ENCODE results near the gene MRPL4.

MRPL4 gene

DNA sequence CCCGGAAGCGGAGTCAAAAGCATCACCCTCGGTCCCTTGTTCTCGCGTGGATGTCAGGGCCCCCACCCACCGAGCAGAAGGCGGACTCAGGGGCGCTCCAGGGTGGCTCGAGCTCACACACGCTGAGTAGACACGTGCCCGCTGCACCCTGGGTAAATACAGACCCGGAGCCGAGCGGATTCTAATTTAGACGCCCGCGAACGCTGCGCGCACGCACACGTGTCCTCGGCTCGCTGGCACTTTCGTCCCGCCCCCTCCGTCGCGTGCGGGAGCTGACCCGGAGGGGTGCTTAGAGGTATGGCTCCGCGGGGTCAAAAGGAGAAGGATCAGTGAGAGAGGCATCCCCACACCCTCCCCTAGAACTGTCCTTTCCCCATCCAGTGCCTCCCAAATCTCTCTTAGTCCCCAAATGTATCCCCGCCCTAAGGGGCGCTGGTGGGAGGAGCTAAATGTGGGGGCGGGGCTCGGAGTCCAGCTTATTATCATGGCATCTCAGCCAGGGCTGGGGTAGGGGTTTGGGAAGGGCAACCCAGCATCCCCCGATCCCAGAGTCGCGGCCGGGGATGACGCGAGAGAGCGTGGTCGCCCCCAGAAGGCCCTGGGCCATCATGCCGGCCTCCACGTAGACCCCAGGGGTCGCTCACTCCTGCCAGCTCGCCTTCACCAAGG is 37.3 kb downstream of the MRPL4 start:
- DNase-seq (ENCODE audit: low read depth), result peak; percentile 46

DNA sequence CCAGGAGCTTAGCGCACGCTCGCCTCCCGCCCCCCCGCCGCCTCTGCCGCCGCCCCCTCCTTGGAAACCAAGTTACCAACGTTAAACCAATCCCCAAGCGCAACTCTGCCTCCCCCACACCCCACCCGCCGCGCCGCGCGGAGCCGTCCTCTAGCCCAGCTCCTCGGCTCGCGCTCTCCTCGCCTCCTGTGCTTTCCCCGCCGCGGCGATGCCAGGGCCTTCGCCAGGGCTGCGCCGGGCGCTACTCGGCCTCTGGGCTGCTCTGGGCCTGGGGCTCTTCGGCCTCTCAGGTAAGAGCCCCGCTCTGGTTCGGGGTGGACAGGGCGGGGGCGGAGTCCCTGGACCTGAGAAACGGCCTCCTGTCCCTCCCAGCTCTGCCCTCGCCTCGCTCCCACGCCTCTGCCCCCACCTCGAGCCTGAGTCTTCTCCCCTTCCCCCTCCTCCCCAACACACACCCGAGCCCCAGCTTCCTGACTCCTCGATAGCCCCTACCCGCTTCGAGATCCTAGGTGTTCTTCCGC is 37.9 kb downstream of the MRPL4 start, which contains the start of gene ICAM5:
ICAM5 (plus strand) TSS at position 117 of the 521 bp plus-strand sequence; CDS start at position 209, 92 bp downstream.
- no peak for DNase-seq (ENCODE audit: low read depth)

DNA sequence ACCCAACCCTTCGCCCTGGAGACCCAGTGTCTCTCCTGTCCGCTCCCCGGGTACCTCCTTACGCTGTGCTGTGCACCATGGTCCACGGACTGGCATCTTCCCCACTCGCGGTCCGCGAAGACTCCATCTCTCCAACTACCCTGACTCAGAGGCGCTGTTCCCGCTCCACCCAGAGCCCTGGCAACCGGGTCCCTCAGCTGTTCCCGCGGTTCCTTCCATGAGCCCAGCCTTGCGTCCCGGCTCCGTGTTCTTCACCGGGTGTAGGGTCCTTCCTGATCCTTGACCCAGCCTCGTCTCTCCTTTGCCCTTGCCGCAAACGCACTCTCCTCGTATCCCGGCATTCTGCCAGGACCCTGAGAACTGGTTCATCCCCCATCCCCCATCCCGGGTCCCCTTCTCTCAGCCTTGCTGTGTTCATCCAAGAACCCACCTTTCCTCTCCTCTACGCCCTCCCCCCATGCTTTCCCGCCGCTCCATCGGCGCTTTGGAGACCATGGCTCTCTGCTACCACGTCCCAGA is 38.4 kb downstream of the MRPL4 start:
- DNase-seq (ENCODE audit: low read depth), result no peak

DNA sequence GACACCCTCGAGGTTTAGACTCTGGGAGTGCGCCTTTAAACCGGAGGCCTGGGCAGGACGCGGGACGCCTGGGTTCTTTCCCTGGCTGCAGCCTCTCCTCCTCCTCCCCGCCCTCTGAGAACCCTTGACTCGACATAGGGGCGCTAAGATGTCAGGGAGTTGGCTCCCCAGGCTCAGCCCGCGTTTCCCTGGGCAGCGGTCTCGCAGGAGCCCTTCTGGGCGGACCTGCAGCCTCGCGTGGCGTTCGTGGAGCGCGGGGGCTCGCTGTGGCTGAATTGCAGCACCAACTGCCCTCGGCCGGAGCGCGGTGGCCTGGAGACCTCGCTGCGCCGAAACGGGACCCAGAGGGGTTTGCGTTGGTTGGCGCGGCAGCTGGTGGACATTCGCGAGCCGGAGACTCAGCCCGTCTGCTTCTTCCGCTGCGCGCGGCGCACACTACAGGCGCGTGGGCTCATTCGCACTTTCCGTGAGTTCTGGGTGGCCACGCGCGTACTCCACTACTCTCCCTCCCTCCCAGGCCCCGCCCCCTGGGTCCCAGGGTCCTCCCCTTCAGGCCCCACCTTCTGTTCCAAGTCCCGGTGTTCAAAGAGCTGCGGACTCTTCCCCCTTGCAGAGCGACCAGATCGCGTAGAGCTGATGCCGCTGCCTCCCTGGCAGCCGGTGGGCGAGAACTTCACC is 39.0 kb downstream of the MRPL4 start:
- no peak for DNase-seq (ENCODE audit: low read depth)

DNA sequence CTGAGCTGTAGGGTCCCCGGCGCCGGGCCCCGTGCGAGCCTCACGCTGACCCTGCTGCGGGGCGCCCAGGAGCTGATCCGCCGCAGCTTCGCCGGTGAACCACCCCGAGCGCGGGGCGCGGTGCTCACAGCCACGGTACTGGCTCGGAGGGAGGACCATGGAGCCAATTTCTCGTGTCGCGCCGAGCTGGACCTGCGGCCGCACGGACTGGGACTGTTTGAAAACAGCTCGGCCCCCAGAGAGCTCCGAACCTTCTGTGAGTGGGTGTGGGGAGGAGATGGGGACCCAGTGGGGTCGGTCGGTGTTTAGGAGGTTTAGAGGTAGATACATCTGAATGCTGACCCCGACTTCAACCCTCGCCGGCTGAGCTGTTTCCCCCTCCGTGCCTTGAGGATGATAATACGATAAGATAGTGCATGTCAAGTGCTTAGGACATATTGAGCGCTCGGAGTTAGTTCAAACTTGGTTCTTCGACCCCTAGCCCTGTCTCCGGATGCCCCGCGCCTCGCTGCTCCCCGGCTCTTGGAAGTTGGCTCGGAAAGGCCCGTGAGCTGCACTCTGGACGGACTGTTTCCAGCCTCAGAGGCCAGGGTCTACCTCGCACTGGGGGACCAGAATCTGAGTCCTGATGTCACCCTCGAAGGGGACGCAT is 39.7 kb downstream of the MRPL4 start:
- no peak for DNase-seq (ENCODE audit: low read depth)

DNA sequence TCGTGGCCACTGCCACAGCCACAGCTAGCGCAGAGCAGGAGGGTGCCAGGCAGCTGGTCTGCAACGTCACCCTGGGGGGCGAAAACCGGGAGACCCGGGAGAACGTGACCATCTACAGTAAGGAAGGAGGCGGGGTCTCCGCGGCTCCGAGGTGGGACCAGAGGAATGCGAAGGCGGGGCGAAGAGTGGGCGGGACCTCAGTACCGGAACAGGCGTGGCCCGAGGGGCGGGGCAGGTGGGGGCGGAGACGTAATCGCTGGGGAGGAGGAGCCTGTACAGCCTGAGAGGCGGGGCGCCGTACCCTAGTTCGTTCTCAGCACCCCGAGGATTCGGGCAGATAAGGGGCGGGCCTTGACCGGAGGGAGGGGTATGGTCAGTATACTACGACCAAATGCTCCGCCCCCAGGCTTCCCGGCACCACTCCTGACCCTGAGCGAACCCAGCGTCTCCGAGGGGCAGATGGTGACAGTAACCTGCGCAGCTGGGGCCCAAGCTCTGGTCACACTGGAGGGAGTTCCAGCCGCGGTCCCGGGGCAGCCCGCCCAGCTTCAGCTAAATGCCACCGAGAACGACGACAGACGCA is 40.3 kb downstream of the MRPL4 start:
- peak; percentile 49 for DNase-seq (ENCODE audit: low read depth)

DNA sequence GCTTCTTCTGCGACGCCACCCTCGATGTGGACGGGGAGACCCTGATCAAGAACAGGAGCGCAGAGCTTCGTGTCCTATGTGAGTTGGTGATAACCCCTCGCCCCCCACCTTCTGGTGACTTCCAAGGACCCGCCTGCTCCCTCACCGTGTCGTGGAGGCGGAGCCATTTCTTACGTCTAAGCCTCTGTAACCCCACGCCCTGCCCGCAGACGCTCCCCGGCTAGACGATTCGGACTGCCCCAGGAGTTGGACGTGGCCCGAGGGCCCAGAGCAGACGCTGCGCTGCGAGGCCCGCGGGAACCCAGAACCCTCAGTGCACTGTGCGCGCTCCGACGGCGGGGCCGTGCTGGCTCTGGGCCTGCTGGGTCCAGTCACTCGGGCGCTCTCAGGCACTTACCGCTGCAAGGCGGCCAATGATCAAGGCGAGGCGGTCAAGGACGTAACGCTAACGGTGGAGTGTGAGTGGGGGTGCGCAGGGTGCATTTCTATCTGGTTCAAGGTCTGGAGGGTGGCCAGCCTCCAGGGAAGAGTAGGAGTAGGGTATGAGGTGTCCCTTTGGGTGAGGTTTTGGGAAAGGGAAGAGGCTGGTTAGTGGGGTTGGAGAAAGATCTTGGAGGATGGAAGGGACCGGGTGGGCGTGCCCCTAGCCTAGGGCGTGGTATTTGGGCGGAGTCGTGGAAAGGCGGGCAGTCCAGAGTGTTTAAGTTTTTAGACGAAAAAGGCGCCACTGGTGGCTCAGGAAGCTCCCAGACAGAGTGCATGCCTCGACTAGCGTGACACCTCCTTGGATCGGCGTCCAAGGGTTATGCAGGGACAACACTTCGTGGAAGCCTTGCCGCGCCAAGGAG is 41.0 kb downstream of the MRPL4 start:
- no peak for DNase-seq (ENCODE audit: low read depth)

DNA sequence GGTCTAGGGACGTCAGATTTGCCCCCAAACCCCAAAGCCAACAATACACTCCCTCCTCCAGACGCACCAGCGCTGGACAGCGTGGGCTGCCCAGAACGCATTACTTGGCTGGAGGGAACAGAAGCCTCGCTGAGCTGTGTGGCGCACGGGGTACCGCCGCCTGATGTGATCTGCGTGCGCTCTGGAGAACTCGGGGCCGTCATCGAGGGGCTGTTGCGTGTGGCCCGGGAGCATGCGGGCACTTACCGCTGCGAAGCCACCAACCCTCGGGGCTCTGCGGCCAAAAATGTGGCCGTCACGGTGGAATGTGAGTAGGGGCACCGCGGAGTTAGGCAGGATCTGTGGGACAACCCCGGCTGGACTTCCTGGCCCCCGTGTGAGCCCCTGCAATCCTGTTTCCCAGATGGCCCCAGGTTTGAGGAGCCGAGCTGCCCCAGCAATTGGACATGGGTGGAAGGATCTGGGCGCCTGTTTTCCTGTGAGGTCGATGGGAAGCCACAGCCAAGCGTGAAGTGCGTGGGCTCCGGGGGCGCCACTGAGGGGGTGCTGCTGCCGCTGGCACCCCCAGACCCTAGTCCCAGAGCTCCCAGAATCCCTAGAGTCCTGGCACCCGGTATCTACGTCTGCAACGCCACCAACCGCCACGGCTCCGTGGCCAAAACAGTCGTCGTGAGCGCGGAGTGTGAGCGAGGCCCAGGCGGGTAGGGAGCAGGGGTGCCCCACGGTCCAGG is 41.8 kb downstream of the MRPL4 start:
- DNase-seq (ENCODE audit: low read depth), result no peak

DNA sequence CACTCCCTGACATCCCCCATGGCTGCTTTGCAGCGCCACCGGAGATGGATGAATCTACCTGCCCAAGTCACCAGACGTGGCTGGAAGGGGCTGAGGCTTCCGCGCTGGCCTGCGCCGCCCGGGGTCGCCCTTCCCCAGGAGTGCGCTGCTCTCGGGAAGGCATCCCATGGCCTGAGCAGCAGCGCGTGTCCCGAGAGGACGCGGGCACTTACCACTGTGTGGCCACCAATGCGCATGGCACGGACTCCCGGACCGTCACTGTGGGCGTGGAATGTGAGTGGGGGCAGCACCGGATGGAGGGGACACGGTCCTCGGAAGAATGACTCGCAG is 42.3 kb downstream of the MRPL4 start:
- no peak for DNase-seq (ENCODE audit: low read depth)

DNA sequence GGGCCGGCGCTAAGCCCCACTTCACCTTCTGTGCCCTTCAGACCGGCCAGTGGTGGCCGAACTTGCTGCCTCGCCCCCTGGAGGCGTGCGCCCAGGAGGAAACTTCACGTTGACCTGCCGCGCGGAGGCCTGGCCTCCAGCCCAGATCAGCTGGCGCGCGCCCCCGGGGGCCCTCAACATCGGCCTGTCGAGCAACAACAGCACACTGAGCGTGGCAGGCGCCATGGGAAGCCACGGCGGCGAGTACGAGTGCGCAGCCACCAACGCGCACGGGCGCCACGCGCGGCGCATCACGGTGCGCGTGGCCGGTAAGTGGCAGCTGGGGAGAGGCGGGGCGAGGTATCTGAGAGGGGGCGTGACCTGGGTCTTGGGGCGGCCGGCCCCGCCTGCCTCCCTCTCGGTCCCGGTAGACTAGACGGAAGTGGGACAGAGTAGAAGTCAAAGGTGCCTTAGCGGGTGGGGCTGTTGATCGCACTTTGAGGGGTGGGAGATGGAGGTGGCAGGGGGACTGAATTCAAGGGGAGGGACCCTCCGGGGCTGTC is 43.4 kb downstream of the MRPL4 start:
- DNase-seq (ENCODE audit: low read depth), result peak; percentile 55

DNA sequence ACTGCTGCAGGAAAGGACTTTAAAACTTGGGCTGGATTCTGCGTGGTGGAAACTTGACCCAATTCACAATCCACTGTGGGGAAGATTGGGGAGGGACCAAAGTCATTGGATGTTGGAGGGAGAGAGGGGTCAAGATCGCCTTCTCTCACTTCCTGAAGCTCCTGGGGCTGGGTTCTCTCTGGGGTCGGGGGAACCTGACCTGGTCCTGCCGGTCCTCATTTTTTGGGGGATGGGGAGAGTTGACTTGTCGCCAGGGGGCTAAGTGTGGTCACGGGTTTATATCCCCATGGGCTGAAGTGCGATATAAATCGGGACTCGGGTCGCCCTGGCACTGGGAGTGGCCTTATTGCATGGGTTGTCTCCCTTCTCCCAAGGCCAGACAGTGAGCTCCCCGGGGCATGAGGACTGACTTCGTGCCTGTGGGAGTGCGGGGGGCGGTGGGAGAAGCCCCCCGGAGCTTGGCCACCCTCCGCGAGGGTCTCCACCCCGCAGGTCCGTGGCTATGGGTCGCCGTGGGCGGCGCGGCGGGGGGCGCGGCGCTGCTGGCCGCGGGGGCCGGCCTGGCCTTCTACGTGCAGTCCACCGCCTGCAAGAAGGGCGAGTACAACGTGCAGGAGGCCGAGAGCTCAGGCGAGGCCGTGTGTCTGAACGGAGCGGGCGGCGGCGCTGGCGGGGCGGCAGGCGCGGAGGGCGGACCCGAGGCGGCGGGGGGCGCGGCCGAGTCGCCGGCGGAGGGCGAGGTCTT is 44.0 kb downstream of the MRPL4 start:
- no peak for DNase-seq (ENCODE audit: low read depth)

DNA sequence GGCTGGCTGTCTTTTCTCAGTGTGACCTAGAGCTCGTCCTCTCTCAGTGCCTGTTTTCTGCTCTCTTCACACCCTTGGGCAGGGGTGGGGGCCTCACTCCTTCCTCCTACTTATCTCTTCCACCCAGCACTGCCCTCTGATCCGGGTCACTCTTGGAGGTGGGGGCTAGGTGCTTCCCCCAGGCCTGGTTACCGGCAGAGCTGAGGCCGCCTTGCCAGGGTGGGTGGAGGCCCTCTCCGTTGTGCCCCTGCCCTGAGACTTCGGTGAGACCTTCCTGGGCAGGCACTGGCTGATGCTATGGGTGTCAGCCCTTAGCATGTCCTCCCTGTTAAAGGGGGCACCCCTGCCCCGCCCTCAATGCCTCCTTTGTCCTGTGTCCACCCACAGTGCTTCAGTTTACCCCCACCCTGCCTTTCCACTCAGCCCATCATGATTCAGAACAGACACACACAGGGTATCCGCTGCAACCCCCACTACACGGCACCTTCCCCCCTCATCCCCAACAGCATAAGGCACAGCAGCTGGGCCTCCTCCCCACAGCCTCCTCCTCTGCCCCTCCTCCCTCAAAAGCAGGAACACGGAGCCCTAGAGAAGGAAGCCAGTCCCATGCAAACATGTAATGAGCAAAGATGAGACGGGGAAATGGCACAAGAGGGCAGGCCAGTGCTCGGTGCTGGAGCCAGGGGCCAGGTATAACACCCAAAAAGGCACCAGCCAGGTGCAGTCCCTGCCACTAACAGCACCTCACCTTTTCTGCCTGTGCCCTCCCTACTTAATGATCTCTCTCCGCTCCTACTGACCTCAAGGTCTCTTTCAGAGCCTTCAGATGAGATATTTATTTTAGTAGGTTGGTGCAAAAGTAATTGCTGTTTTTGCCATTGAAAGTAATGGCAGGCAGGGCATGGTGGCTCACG is 47.8 kb downstream of the MRPL4 start:
- DNase-seq (ENCODE audit: low read depth), result no peak

DNA sequence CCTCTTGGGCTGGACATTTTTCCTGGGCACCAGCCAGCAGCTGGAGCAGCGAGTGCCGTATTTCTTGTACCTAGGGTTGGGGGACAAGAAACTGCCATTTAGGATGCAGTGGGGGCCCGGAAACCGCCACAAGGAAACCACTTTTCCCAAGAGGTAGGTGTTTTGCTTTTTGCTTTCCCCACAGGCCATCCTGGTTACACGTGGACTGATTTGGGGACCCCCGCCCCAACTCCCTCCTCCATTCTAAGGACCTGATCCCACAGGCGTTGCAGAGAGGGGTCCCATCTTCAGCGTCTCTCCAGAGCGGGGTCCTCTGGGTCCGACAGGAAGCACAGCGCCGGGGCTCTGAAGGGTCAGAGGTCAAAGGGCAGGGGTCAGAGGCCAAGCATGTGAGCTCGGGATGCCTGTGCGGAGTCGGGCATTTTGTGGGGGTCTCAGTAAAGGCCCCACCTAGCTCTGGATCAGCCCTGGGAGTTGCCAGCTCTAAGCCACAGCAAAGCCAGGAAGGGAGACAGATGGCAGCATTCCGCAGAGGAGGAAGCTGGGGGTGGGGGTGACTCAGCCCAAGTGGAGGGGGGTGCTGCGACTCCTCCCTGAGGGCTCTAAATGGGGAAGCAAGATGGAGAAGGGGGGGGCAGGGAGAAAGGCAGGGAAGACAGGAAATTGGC is 53.3 kb downstream of the MRPL4 start:
- DNase-seq (ENCODE audit: low read depth), result no peak

DNA sequence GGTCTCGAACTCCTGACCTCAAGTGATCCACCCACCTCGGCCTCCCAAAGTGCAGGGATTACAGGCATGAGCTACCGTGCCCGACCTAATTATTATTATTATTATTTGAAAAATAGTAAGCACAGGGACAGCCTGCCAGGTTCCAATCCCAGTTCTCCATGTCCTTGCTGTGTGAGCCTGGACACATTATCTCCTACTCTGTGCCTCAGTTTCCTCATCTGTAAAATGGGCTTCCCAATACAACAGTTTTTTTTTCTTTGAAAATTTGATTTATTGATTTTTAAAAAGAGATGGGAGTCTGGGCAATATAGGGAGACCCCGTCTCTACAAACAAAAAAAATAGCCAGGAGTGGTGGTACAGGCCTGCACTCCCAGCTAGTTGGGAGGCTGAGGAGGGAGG is 54.3 kb downstream of the MRPL4 start:
- no peak for DNase-seq (ENCODE audit: low read depth)

DNA sequence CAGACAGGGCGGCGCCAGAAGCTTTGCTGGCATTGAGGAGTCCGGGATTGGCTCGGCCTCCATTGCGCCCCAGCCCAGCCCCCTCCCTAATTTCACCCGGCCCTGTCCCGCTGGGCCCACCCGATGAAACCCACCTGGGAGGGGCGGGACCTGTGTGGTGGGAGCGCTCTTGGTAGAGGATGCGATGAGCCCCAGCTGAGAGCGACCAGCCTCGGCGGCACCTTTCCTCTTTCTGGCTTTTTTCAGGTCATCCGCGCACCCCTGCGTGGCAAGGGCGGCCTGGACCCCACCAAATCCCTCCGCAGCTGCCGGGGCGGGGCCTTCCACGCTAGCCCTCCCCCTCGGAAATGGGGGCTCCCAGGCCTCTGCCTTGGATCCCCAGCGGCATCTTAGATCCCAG is 57.4 kb downstream of the MRPL4 start, which contains the start of gene ZGLP1:
ZGLP1 (minus strand) TSS at position 393 of the 400 bp plus-strand sequence.
- DNase-seq (ENCODE audit: low read depth), result no peak

All from T follicular helper cell (primary cell).